ENCODE measurements around the gene MGRN1.

Gene MGRN1

GRCh38 chr16:4699046-4699556 is 74.5 kb downstream of the MGRN1 start:
- DNase-seq (ENCODE audit: low spot score), result no peak

- DNase-seq (ENCODE audit: low spot score), result peak; percentile 52
Measured at GRCh38 chr16:4700380-4700996, 75.9 kb downstream of the MGRN1 start.

- no peak for DNase-seq (ENCODE audit: low spot score)
Measured at GRCh38 chr16:4700997-4701743, 76.5 kb downstream of the MGRN1 start.

- DNase-seq (ENCODE audit: low spot score), result no peak
Measured at GRCh38 chr16:4701791-4702465, 77.3 kb downstream of the MGRN1 start.

- DNase-seq (ENCODE audit: low spot score), result no peak
Measured at GRCh38 chr16:4702466-4702808, 77.8 kb downstream of the MGRN1 start.

- no peak for DNase-seq (ENCODE audit: low spot score)
Measured at GRCh38 chr16:4703906-4704305, 79.3 kb downstream of the MGRN1 start.

- no peak for DNase-seq (ENCODE audit: low spot score)
Measured at GRCh38 chr16:4704491-4704890, 79.9 kb downstream of the MGRN1 start.

- DNase-seq (ENCODE audit: low spot score), result no peak
Measured at GRCh38 chr16:4704913-4705312, 80.3 kb downstream of the MGRN1 start.

GRCh38 chr16:4706871-4707270 is 82.2 kb downstream of the MGRN1 start:
- no peak for DNase-seq (ENCODE audit: low spot score)

- DNase-seq (ENCODE audit: low spot score), result no peak
Measured at GRCh38 chr16:4709481-4709880, 84.9 kb downstream of the MGRN1 start.

GRCh38 chr16:4713663-4714501 is 89.3 kb downstream of the MGRN1 start:
- no peak for DNase-seq (ENCODE audit: low spot score)

- DNase-seq (ENCODE audit: low spot score), result no peak
Measured at GRCh38 chr16:4714996-4715395, 90.4 kb downstream of the MGRN1 start.

GRCh38 chr16:4718466-4718865 is 93.8 kb downstream of the MGRN1 start:
- DNase-seq (ENCODE audit: low spot score), result no peak

- no peak for DNase-seq (ENCODE audit: low spot score)
Measured at GRCh38 chr16:4723071-4723767, 98.6 kb downstream of the MGRN1 start.

- no peak for DNase-seq (ENCODE audit: low spot score)
Measured at GRCh38 chr16:4724661-4725270, 100.1 kb downstream of the MGRN1 start.

- no peak for DNase-seq (ENCODE audit: low spot score)
Measured at GRCh38 chr16:4726616-4727015, 102.0 kb downstream of the MGRN1 start.

GRCh38 chr16:4728676-4729075 is 104.0 kb downstream of the MGRN1 start:
- DNase-seq (ENCODE audit: low spot score), result no peak

- no peak for DNase-seq (ENCODE audit: low spot score)
Measured at GRCh38 chr16:4729876-4730275, 105.2 kb downstream of the MGRN1 start.

GRCh38 chr16:4733211-4733742 is 108.7 kb downstream of the MGRN1 start:
- DNase-seq (ENCODE audit: low spot score), result no peak

GRCh38 chr16:4733747-4734062 is 109.1 kb downstream of the MGRN1 start:
- DNase-seq (ENCODE audit: low spot score), result peak; percentile 2

Measured in CD4-positive, alpha-beta T cell treated with Interleukin-15 for 4 hours (primary cell).